SIG-M5 (cell line): Measurements from ENCODE around the gene ZNF787.

ENCODE experiments used
- DNase-seq: peaks from one replicate; lab custom pipeline; 2025; lab: John Stamatoyannopoulos, UW

The ZNF787 gene

GRCh38 chr19:56120371-56121179, 520 bp downstream of the ZNF787 start:
- peak; percentile 24 for DNase-seq

- no peak for DNase-seq
These were observed 1.1 kb downstream of the ZNF787 start for GRCh38 chr19:56120002-56120370.

- DNase-seq = no peak
These were observed 1.5 kb downstream of the ZNF787 start for GRCh38 chr19:56119582-56119978.

GRCh38 chr19:56118666-56119581, 2.2 kb downstream of the ZNF787 start:
- DNase-seq = no peak

GRCh38 chr19:56117889-56118288, 3.2 kb downstream of the ZNF787 start:
- no peak for DNase-seq

- no peak for DNase-seq
These were observed 3.7 kb downstream of the ZNF787 start for GRCh38 chr19:56117376-56117884.

- DNase-seq = no peak
These were observed 4.5 kb downstream of the ZNF787 start for GRCh38 chr19:56116606-56117005.

GRCh38 chr19:56115490-56115889, 5.6 kb downstream of the ZNF787 start:
- no peak for DNase-seq

- DNase-seq = no peak
These were observed 6.4 kb downstream of the ZNF787 start for GRCh38 chr19:56114778-56115110.

GRCh38 chr19:56114051-56114777, 6.9 kb downstream of the ZNF787 start:
- no peak for DNase-seq

GRCh38 chr19:56113074-56113632, 7.9 kb downstream of the ZNF787 start:
- no peak for DNase-seq

- no peak for DNase-seq
These were observed 8.8 kb downstream of the ZNF787 start for GRCh38 chr19:56112313-56112709.

GRCh38 chr19:56111601-56112312, 9.3 kb downstream of the ZNF787 start:
- DNase-seq = peak; percentile 24

- no peak for DNase-seq
These were observed 10.3 kb downstream of the ZNF787 start for GRCh38 chr19:56110515-56111448.

- no peak for DNase-seq
These were observed 11.9 kb downstream of the ZNF787 start for GRCh38 chr19:56109226-56109625.

- no peak for DNase-seq
These were observed 12.5 kb downstream of the ZNF787 start for GRCh38 chr19:56108447-56109195.

GRCh38 chr19:56107626-56108351, 13.3 kb downstream of the ZNF787 start:
- no peak for DNase-seq

GRCh38 chr19:56106993-56107392, 14.1 kb downstream of the ZNF787 start:
- DNase-seq = no peak

GRCh38 chr19:56106397-56106849, 14.7 kb downstream of the ZNF787 start:
- DNase-seq = no peak
